ENCODE measurements around the gene COL15A1.

DNA sequence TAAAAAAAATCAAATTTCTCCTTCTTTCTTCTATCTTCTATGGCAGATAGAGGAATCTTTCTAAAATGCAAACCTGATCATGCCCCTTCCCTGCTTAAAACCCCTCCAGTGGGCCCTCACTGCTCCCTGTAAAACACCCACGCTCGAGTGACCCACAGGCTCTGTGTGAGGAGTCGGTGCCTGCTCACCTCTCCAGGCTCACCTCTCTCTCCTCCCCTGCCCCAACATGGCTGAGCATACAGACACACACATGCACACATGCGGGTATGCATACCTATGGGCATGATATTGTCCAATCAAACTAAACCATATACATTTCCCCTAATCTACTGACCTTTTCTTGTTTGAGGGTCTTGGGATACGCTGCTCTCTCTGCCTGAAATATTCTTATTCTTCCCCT, 40.8 kb upstream of the COL15A1 start:
- TF ChIP-seq, protein P1, sequence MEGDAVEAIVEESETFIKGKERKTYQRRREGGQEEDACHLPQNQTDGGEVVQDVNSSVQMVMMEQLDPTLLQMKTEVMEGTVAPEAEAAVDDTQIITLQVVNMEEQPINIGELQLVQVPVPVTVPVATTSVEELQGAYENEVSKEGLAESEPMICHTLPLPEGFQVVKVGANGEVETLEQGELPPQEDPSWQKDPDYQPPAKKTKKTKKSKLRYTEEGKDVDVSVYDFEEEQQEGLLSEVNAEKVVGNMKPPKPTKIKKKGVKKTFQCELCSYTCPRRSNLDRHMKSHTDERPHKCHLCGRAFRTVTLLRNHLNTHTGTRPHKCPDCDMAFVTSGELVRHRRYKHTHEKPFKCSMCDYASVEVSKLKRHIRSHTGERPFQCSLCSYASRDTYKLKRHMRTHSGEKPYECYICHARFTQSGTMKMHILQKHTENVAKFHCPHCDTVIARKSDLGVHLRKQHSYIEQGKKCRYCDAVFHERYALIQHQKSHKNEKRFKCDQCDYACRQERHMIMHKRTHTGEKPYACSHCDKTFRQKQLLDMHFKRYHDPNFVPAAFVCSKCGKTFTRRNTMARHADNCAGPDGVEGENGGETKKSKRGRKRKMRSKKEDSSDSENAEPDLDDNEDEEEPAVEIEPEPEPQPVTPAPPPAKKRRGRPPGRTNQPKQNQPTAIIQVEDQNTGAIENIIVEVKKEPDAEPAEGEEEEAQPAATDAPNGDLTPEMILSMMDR (IDR thresholded peaks at IDR 0.05) = no peak
- TF ChIP-seq POLR2AphosphoS5 (IDR thresholded peaks at IDR 0.05; ENCODE audit: low read depth, low read length) = no peak

Measured in Panc1 (cell line).